Activated CD8-positive, alpha-beta T cell treated with anti-CD3 and anti-CD28 coated beads for 36 hours (primary cell): Measurements from ENCODE around the gene TLR1. TPM values are rescaled to one million over a fixed set of nuclear protein-coding genes. Genes with fewer than 3 reads are reported as not detected.
A peak's percentile ranks its signal among the peaks of the same experiment; 100 is the strongest.
"Not testable (repeated sequence)": the region's sequence is repeated elsewhere in the genome, so short reads cannot be mapped to it uniquely, and the experiment has no call there.

Experiments used
- ATAC-seq: fragments of 200-7000 bp; cut with Tn5 transposase; one replicate; pipeline ENCODE4 v1.10.0; 2021; ENCODE audit warnings: mild to moderate bottlenecking, moderate library complexity
- CTCF ChIA-PET: fragments of 350-600 bp; sonication (Branson Sonifier 250); formaldehyde crosslinking; loops from one replicate; lab custom pipeline; 2021; ENCODE audit warnings: antibody characterized with exemption; lab: Charles Lee
- POLR2A ChIA-PET: fragments of 350-600 bp; sonication (Branson Sonifier 250); formaldehyde crosslinking; loops from one replicate; lab custom pipeline; 2021; ENCODE audit warnings: antibody characterized with exemption; lab: Charles Lee
- DNase-seq: peaks from one replicate; pipeline ENCODE4 v3.0.0-alpha.2; 2020
- H3K27ac Mint-ChIP-seq: one replicate; pipeline ENCODE4 v1.8.0; 2021; ENCODE audit warnings: mild to moderate bottlenecking, mixed read lengths
- H3K27me3 Mint-ChIP-seq: one replicate; pipeline ENCODE4 v1.8.0; 2021; ENCODE audit warnings: mixed read lengths
- H3K36me3 Mint-ChIP-seq: one replicate; pipeline ENCODE4 v1.8.0; 2021; ENCODE audit warnings: low read depth, mixed read lengths
- H3K4me1 Mint-ChIP-seq: one replicate; pipeline ENCODE4 v1.8.0; 2021; ENCODE audit warnings: low read depth, mixed read lengths
- H3K4me3 Mint-ChIP-seq: one replicate; pipeline ENCODE4 v1.8.0; 2021; ENCODE audit warnings: mild to moderate bottlenecking, moderate library complexity, mixed read lengths
- H3K9me3 Mint-ChIP-seq: one replicate; pipeline ENCODE4 v1.8.0; 2021; ENCODE audit warnings: mixed read lengths
- CTCF ChIP-seq: fragments of 200-600 bp; IDR thresholded peaks from one replicate; pipeline ENCODE4 v1.8.0; 2022; ENCODE audit warnings: antibody characterized with exemption, mild to moderate bottlenecking
- intact Hi-C: fragments of 100-400 bp; cut with micrococcal nuclease; formaldehyde crosslinking; loops from one replicate; pipeline ENCODE4 v1.10.0; 2022
- total RNA-seq, 2 experiments: library from RNA; stranded (reverse); gene quantifications; one replicate each; pipeline ENCODE4 v1.2.3, GENCODE V29; 2021

TLR1 gene
- total RNA-seq, 2 experiments from 2014 or later: 1.5 to 1.9 TPM

- H3K4me3 Mint-ChIP-seq: no peak within 1 kb of the TSS
- peaks cover 4% of the 10 kb centered on the region for H3K4me1 Mint-ChIP-seq
- no peaks in the 10 kb centered on the region for H3K27me3 Mint-ChIP-seq
- POLR2A ChIA-PET: interaction anchor here (0.6 to 0.9 kb wide), 2 partner anchors 62 to 900 kb away, joined by 3 to 4 read pairs; no protein-coding TSS in a partner anchor
- H3K9me3 Mint-ChIP-seq: no peaks in the 10 kb centered on the region
- intact Hi-C loops: no loop called here
- no peaks in the 10 kb centered on the region for H3K36me3 Mint-ChIP-seq
- no peak within 1 kb of the TSS for H3K27ac Mint-ChIP-seq
- peak; percentile 57 for DNase-seq
- CTCF ChIA-PET: interaction anchor here (0.6 to 7.8 kb wide), 42 partner anchors 9 to 777 kb away, joined by 3 to 151 read pairs (median 4); partner anchors contain the start of genes FAM114A1, TLR1 and TLR6
- TF ChIP-seq CTCF: peak; percentile 76
- ATAC-seq: peak; percentile 92
These were observed 22.0 kb downstream of the TLR1 start, which contains the start of gene TLR10 for GRCh38 chr4:38782452-38783108. Gene TLR10 (minus strand): TSS chr4:38782990. CDS start chr4:38775590, 7,400 bp downstream.

GRCh38 chr4:38781854-38782261 lies 22.7 kb downstream of the TLR1 start:
- Mint-ChIP-seq H3K4me1 (peaks cover 4% of the 10 kb centered on the region), H3K9me3 (no peaks in the 10 kb centered on the region), H3K27ac (no peak overlapping the region), H3K36me3 (no peaks in the 10 kb centered on the region), H3K27me3 (no peaks in the 10 kb centered on the region), H3K4me3 (no peak overlapping the region)
- intact Hi-C loops: no loop called here
- ATAC-seq (no peak), DNase-seq (no peak)
- ChIA-PET POLR2A (interaction anchor here (0.6 kb wide), 1 partner anchor 901 kb away, joined by 3 read pairs; no protein-coding TSS in a partner anchor), CTCF (interaction anchor here (0.9 to 7.8 kb wide), 31 partner anchors 9 to 776 kb away, joined by 3 to 151 read pairs (median 5); partner anchors contain the start of genes FAM114A1, TLR1 and TLR6)
- no peak for TF ChIP-seq CTCF

DNA sequence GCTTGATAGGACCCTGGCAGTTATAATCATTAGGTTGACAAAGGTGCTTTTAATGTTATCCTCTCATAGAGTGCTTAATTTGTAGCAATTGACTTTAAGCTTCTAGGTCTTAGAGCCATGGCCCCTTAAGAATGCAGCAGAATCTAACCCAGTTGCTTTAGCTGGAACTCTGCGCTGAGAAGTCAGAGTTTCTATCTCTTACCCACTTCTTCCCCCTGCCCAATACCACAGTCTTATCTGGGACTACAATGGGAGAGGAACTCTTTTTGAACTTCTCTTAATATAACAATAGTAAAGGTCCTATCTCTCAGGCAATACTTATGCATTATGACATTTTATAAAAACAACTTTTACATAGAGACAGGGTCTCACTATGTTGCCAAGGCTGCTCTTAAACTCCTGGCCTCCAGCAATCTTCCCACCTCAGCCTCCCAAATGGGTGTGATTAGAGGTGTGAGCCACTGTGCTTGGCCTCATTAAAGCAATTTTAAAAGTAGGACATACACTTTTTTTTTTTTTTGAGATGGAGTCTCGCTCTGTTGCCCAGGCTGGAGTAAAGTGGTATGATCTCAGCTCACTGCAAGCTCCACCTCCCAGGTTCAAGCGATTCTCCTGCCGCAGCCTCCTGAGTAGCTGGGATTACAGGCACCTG lies 23.6 kb downstream of the TLR1 start:
- no peaks in the 10 kb centered on the region for H3K9me3 Mint-ChIP-seq
- no peak for TF ChIP-seq CTCF
- ATAC-seq (no peak), DNase-seq (no peak)
- intact Hi-C loops: no loop called here
- H3K27me3 Mint-ChIP-seq: no peaks in the 10 kb centered on the region
- ChIA-PET CTCF (interaction anchor here (0.9 to 7.8 kb wide), 11 partner anchors 10 to 601 kb away, joined by 3 to 151 read pairs (median 6); partner anchors contain the start of gene TLR1), POLR2A (no interaction called here)
- no peaks in the 10 kb centered on the region for H3K36me3 Mint-ChIP-seq
- no peak overlapping the region for H3K27ac Mint-ChIP-seq
- peaks cover 4% of the 10 kb centered on the region for H3K4me1 Mint-ChIP-seq
- no peak overlapping the region for H3K4me3 Mint-ChIP-seq

- CTCF ChIA-PET: interaction anchor here (1.4 to 7.8 kb wide), 4 partner anchors 18 to 600 kb away, joined by 5 to 151 read pairs (median 17); partner anchors contain the start of gene TLR1
- TF ChIP-seq CTCF: no peak
- no peaks in the 10 kb centered on the region for H3K27me3 Mint-ChIP-seq
- POLR2A ChIA-PET: no interaction called here
- peaks cover 4% of the 10 kb centered on the region for H3K4me1 Mint-ChIP-seq
- DNase-seq (no peak), ATAC-seq (no peak)
- intact Hi-C loops: no loop called here
- H3K4me3 Mint-ChIP-seq: no peak overlapping the region
- H3K27ac Mint-ChIP-seq: no peak overlapping the region
- no peaks in the 10 kb centered on the region for H3K9me3 Mint-ChIP-seq
- H3K36me3 Mint-ChIP-seq: no peaks in the 10 kb centered on the region
These were observed 24.8 kb downstream of the TLR1 start for GRCh38 chr4:38779790-38780189.

DNA sequence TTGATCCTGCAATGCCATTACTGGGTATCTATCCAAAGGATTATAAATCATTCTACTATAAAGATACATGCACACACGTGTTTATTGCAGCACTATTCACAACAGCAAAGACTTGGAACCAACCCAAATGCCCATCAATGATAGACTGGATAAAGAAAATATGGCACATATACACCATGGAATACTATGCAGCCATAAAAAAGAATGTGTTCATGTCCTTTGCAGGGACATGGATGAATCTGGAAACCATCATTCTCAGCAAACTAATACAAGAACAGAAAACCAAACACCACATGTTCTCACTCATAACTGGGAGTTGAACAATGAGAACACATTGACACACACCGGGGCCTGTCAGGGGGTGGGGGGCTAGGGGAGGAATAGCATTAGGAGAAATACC lies 26.7 kb downstream of the TLR1 start:
- H3K9me3 Mint-ChIP-seq, intact Hi-C loops, H3K36me3 Mint-ChIP-seq, H3K4me3 Mint-ChIP-seq, DNase-seq, CTCF ChIA-PET, H3K4me1 Mint-ChIP-seq, ATAC-seq, H3K27ac Mint-ChIP-seq, POLR2A ChIA-PET, H3K27me3 Mint-ChIP-seq: not testable (repeated sequence)
